GM18858 (cell line): Measurements from ENCODE around the gene EFNB3.

Experiments used
- ATAC-seq: cut with Tn5 transposase; IDR thresholded peaks from one replicate; pipeline ENCODE4 v1.9.1; 2021; ENCODE audit not compliant: unreplicated experiment

Gene EFNB3

DNA sequence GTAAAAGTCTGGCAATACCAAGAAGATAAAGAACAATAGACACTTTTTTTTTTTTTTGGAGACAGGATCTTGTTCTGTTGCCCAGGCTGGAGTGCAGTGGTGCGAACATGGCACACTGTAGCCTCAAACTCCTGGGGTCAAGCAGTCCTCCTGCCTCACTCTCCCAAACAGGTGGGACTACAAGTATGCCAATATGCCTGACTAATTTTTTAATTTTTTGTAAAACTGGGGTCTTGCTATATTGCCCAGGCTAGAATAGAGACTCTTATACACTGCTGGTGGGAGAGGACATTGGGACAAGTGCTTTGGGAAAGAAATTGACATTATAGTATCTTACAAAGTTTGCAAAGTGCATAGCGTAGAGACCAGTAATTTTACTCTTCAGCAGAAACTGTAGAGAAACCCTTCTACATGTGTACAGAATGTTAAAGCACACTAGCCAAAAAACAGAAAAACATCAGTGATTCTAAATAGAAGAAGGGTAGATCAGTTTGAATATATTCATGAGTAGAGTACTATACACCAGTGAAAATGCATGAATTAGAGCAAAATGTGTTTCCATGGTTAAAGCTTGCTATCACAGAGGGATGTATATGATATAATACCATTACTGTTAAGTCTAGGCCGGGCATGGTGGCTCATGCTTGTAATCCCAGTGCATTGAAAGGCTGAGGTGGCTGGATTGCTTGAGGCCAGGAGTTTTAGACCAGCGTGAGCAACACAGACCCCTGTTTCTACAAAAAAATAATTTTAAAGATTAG, 7.0 kb upstream of the EFNB3 start:
- no peak for ATAC-seq

GRCh38 chr17:7700510-7700909, 4.5 kb upstream of the EFNB3 start:
- no peak for ATAC-seq

GRCh38 chr17:7701681-7702080, 3.3 kb upstream of the EFNB3 start:
- ATAC-seq: no peak

- no peak for ATAC-seq
Measured at GRCh38 chr17:7702776-7703175, 2.2 kb upstream of the EFNB3 start.

DNA sequence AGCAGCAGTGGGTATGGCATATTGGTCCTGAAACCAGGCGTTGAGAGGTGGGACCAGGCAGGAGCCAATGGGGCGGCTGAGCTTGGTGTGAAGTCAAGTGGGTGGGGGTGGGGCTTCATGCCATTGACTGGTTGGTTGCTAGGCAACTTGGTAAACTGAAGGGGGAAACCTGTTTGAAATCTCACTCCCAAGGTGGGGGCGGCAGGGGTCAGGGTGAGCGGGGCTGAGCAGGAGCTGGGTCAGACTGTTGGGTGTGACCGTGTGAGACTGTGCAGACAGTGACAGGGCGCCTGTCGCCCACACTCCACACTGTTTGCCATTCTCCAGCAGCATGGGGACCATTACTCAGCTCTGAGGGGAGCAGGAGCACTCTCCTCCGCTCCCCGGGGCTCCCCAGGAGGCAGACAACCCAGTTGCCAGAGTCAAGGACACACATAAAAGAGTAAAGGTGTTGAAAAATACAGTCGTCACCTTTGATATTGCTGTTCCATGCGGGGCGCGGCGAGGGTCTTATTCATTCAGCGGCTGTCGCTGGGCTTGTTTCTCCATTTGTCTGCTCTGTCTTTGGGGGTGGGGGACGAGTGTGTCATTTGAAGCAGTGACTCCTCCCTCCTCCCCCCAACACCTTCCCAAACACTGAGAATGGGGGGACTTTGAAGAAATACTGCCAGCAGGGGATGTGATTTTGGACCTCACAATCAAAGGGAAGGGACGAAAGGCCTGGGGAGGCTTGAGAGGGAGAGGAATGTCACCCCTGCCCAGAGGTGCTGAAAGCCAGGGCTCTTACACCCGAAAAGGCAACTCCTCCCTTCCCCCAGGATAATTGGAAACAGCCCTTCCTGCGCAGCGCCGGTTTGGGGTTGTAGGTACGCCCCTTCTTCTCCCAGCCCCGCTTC, 1.2 kb upstream of the EFNB3 start:
- ATAC-seq: no peak

DNA sequence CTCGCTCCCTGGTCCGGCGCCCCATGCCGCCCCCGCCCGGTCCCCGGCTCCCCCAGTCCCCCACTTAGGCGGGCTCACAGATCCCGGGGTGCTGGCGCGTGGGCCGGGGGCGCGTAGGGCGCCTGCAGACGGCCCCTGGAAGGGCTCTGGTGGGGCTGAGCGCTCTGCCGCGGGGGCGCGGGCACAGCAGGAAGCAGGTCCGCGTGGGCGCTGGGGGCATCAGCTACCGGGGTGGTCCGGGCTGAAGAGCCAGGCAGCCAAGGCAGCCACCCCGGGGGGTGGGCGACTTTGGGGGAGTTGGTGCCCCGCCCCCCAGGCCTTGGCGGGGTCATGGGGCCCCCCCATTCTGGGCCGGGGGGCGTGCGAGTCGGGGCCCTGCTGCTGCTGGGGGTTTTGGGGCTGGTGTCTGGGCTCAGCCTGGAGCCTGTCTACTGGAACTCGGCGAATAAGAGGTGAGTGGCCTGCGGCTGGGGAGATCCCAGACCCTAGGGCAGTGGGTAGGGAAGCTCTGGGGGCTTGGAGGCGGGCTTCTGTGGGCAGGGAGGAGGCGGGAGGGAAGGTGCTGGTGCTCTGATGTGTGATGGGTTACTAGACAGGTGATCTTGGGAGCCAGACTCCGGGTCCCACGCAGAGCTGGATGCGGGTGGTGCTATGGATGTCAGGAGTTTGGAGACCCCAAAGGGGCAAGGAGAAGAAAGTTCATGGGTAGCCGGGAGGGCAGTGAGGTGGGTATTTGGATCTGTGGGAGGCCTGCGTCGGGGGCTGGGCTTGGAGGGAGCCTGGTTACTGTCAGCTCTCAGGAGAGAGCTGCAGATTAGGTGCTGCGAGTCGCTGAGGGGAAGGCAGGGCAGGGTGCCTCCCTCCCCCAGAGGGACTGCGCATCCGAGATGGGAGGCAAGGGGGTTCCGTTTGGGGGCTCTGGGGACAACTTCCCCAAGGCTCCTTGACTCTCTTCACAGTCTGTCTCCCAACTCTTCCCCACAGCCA, 560 bp downstream of the EFNB3 start:
- no peak for ATAC-seq

GRCh38 chr17:7706631-7707354, 1.8 kb downstream of the EFNB3 start:
- no peak for ATAC-seq

DNA sequence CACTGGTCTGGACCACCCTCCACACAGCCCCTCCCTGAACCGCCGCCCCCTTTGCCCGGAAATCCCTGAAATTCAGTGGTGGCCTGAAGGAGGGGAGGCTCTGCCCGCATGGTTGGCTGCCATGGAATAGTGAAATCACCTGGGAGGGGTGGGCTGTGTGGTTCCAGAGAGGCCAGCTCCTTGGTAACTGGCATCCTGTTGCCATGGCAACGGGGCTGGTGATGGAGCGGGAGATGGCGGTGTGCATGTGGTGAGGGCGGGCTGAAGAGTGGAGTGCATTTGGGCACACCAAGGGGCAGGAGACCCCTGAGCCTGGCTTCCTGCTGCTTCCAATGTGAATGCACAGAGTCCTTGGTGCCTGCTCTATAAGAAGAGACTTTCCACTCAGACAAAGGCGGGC, 2.4 kb downstream of the EFNB3 start:
- no peak for ATAC-seq

DNA sequence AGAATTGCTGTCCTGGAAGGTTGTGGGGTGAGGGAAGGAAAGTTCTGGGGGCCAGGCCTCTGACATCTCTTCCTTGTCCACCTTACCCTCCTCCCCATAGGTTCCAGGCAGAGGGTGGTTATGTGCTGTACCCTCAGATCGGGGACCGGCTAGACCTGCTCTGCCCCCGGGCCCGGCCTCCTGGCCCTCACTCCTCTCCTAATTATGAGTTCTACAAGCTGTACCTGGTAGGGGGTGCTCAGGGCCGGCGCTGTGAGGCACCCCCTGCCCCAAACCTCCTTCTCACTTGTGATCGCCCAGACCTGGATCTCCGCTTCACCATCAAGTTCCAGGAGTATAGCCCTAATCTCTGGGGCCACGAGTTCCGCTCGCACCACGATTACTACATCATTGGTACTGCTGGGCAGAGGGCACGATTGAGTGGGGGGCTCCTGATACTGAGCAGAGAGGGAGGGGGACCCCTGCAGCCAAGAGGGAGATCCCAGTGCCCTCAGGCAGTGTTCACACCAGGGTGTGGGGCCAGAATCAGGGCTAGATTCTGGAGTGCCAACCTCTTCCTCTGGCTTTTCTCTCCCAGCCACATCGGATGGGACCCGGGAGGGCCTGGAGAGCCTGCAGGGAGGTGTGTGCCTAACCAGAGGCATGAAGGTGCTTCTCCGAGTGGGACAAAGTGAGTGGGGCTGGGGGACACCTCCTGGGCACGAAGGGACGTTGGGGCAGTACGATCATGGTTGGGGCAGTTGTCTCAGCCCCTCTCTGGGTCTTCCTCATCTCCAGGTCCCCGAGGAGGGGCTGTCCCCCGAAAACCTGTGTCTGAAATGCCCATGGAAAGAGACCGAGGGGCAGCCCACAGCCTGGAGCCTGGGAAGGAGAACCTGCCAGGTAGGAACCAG, 3.1 kb downstream of the EFNB3 start:
- no peak for ATAC-seq

DNA sequence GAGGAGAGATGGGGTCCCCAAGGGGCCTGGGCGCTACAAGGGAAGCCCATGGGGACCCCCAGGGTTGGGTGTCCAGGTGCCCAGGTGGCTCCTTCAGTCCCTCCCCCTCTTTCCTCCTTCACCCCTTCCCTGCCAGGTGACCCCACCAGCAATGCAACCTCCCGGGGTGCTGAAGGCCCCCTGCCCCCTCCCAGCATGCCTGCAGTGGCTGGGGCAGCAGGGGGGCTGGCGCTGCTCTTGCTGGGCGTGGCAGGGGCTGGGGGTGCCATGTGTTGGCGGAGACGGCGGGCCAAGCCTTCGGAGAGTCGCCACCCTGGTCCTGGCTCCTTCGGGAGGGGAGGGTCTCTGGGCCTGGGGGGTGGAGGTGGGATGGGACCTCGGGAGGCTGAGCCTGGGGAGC, 4.0 kb downstream of the EFNB3 start:
- no peak for ATAC-seq

DNA sequence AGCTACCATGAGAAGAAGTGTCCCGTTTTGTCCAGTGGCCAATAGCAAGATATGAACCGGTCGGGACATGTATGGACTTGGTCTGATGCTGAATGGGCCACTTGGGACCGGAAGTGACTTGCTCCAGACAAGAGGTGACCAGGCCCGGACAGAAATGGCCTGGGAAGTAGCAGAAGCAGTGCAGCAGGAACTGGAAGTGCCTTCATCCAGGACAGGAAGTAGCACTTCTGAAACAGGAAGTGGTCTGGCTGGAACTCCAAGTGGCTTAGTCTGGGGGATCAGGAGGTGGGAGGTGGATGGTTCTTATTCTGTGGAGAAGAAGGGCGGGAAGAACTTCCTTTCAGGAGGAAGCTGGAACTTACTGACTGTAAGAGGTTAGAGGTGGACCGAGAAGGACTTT, 5.3 kb downstream of the EFNB3 start:
- no peak for ATAC-seq

DNA sequence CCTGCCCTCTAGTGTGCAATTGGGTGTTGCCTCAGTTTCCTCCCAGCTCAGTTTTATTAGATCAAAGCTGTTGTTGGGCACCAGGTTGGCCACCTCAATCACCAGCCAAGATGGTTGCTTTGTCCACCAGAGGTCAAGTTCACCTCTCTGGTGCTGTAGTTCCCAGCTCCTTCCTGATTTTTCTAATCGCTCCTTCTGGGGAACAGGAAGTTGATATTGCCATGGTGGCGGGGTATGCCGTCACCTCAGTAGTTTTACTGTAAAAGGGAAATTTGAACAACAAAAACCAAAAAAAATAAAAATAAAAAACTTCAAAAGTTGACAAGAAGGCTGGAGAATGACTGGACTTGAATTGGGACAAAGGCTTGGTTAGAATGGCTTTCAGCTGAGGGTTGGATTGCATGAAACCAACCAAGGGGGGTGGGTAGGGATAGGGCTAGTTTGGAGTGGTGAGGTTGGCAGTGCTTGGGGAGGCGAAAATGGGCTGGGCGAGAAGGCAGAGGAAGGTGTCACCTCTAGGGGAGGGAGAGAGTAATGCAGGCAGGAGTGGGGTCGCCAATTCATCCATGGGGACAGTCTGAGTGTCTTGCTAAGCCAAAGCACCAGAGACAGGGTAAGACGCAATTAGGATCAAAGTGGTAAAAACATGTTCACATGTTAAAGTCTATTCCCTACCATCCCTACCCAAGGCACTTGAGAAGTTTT, 6.2 kb downstream of the EFNB3 start:
- ATAC-seq: no peak

DNA sequence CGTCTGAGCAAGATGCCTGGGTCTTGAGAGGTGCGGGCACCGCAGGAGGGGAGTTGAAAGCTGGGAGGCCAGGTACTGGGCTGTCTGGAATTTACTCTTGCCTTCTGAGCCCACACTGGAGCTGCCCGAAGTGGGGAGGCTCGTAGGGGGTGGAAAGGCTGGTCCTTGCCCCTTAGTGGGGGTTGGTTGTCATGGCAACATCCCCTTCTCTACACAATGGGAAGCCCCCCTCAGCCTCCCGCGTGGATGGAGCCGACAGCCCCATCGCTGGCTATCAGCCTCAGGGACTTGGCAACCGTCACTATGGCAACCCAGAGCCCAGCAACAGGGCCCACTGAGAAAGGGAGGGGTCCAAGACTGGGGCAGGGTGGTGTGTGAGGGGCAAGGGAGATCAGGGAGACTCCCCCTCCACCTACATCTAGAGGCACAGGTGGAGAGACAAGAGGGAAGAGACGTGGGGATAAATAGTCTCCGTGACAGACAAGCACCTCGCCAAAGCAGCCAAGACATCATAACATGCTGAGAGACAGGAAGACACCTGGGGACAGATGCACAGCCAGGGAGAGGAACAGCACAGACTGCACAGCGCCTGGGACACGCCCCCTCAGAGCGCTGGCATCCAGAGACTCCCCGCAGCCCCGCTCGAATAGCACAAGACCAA, 7.2 kb downstream of the EFNB3 start:
- no peak for ATAC-seq

- ATAC-seq: no peak
Measured at GRCh38 chr17:7713782-7714181, 8.8 kb downstream of the EFNB3 start.

DNA sequence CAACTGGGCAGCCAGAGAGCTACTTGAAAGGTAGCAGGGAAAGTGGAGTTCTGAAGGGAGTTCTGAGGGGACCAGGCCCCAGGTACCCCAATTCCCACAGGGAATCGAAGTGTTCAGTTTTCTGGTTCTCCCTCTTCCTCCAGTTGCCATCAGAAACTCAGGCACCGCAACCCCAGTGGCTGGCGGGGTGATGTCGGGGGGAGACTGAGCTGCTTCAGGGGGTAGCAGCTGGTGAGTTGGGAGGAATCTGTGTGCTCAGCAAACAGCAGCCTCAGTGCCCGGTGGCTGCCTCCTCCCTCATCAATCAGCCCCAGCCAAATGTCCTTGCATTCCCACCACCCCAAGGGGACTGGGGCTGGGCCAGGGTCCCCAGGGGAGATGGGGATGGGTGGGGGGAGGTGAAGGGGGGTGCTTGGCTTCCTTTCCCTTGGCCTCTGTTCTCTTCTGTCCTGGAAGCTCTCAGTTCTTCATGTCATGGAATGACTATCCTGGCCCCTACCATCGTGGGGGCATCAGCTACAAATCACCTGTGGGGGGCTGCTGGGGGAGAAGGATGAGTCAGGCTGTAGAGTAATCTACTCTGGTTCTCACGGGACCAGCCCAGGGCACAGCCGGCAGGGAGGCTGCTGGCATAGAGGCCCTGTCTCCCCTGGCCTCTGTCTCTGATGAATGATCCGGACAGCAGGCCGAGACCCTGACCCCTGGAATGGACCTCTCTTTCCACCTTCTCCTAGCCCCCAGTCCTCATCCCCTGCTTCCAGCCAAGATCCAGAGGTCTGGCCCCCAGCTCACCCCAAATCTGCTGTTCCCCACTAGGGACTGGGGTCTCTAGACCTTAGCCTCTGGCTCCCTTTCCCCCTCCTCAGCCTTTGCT, 10.0 kb downstream of the EFNB3 start:
- ATAC-seq: no peak

DNA sequence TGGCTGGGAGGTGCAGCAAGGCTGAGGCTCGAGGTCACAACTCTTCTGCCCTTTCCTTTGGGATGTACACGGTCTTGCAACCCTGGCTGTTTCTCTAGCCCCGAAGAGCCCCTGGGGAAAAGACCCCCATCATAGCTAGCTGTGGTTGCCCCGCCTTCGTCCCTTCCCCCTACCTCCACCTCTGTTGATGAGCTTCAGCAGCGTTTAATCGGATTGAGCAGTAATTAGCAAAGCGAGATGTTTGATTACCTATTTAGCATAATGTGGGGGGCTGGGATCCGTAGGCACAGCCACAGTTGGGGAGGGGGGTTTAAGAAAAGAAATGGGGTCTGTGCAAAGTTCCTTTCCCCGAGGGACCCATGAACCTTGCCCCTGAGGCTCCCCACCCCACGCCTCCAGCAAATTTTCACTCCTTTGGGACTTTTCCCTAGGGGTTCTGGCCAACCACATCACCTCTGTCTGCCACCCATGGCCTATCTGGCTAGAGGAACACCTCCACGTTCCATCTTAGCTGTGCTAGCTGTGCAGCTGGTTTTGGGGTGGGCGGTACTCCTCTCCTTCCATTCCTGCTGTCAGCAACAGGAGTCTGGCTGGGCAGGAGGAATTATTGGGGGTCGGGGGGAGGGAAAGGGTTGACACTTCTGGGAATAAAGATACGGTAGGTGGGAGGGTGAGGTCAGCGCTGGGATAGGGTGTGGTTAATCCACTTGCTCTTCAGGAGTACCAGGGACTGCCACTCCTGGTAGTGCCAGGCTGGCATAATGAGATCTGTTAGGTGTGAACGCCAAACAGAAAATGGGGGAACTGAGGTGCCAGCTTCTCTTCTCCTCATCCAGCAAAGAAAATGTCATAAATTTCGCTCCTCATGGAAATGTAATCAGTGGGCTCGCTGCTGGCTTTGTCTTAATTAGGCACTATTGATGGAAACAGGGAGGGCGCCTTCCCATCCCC, 11.2 kb downstream of the EFNB3 start:
- no peak for ATAC-seq
